Esophagus squamous epithelium (tissue), 5 donors: ENCODE measurements around the gene TIMM22. TPM values are rescaled to one million over a fixed set of nuclear protein-coding genes. Genes with fewer than 3 reads are reported as not detected.

Experiments
- DNase-seq: peaks from one replicate; lab custom pipeline; 2025; lab: John Stamatoyannopoulos, UW
- H3K27ac ChIP-seq, 4 donors: fragments of 200-600 bp; sonication (generic); one replicate each; pipeline ENCODE4 v1.5.1; 2016 to 2019; ENCODE audit warnings: mild to moderate bottlenecking in 1 of 4
- H3K27me3 ChIP-seq, 4 donors: fragments of 200-600 bp; sonication (generic); 1 replicate in 3 of 4; 2 replicates in 1 of 4; pipeline versions ENCODE4 v1.5.1 to v1.6.0; 2017 to 2021; ENCODE audit warnings: antibody characterized with exemption in 1 of 4
- H3K36me3 ChIP-seq, 3 donors: fragments of 200-600 bp; sonication (generic); one replicate each; pipeline ENCODE4 v1.5.1; 2016 to 2019
- H3K4me1 ChIP-seq, 3 donors: fragments of 200-600 bp; sonication (generic); one replicate each; pipeline ENCODE4 v1.5.1; 2017 to 2019
- H3K4me3 ChIP-seq, 4 donors: fragments of 200-600 bp; sonication (generic); 1 replicate in 3 of 4; 2 replicates in 1 of 4; pipeline ENCODE4 v1.5.1; 2016 to 2019; ENCODE audit warnings: mild to moderate bottlenecking in 2 of 4, moderate library complexity in 1 of 4
- H3K9me3 ChIP-seq, 3 donors: fragments of 200-600 bp; sonication (generic); one replicate each; pipeline ENCODE4 v1.5.1; 2016 to 2019
- CTCF ChIP-seq, 6 experiments: fragments of 450-650 bp in 4 of 6; fragments of 200-600 bp in 2 of 6; sonication (generic) in 2 of 6; IDR thresholded peaks; one replicate each; pipeline ENCODE4 v1.5.1; 2016 to 2019; ENCODE audit warnings: antibody characterized with exemption in 6 of 6, mild to moderate bottlenecking in 4 of 6, moderate library complexity in 4 of 6
- POLR2A ChIP-seq, 4 donors: fragments of 450-650 bp; IDR thresholded peaks; one replicate each; pipeline ENCODE4 v1.6.1; 2017; ENCODE audit warnings: antibody characterized with exemption in 4 of 4, mild to moderate bottlenecking in 4 of 4, moderate library complexity in 3 of 4
- WGBS, 2 donors: methylation state at CpG; one replicate each; pipeline ENCODE4 v1.1.5; 2018; 5-methylcytosine and 5-hydroxymethylcytosine counted together
- intact Hi-C: fragments of 100-400 bp; cut with DNase I; formaldehyde crosslinking; loops from one replicate; pipeline ENCODE4 v1.15.0; 2022
- total RNA-seq, 4 donors: library from RNA; depleted of rRNA; stranded (reverse); fragments of >200 nt; gene quantifications; one replicate each; pipeline ENCODE4 v1.1.0, GENCODE V29; 2016
- donor health status: DM: yes; HTN: yes; CAD: no.

Gene TIMM22
- total RNA-seq, 4 donors from 2014 or later = 7.7 to 18.5 (median 11.8) TPM

GRCh38 chr17:981292-981658 lies 15.7 kb upstream of the TIMM22 start:
- no peak for TF ChIP-seq POLR2A (IDR thresholded peaks at IDR 0.05)
- TF ChIP-seq CTCF (IDR thresholded peaks at IDR 0.05) = no peak
- 39 to 42% methylated on average over 10 of the region's 10 CpGs for WGBS, 2 donors
- no peaks in the 10 kb centered on the region for H3K36me3 ChIP-seq
- H3K4me1 ChIP-seq = peaks cover 14 to 42% (median 16%) of the 10 kb centered on the region in 3 donors
- peak overlapping the region in 1 of 4 donors; percentile 92 for H3K27ac ChIP-seq
- DNase-seq = no peak
- intact Hi-C loops = loop anchor here (5.0 kb wide), 1 partner anchor 184 kb away; no protein-coding TSS in a partner anchor
- H3K27me3 ChIP-seq = peaks cover 0 to 6% (median 0%) of the 10 kb centered on the region in 4 donors
- no peaks in the 10 kb centered on the region for H3K9me3 ChIP-seq
- H3K4me3 ChIP-seq = peak overlapping the region in 1 of 4 donors; percentile 63

GRCh38 chr17:983921-984320 lies 13.0 kb upstream of the TIMM22 start:
- no peaks in the 10 kb centered on the region for H3K27me3 ChIP-seq
- no peak for DNase-seq
- TF ChIP-seq POLR2A (IDR thresholded peaks at IDR 0.05) = no peak
- TF ChIP-seq CTCF (IDR thresholded peaks at IDR 0.05) = no peak
- WGBS, 2 donors = 26 to 31% methylated on average over 3 of the region's 3 CpGs
- no peaks in the 10 kb centered on the region for H3K9me3 ChIP-seq
- no peak overlapping the region for H3K27ac ChIP-seq
- no peaks in the 10 kb centered on the region for H3K36me3 ChIP-seq
- peaks cover 5 to 16% (median 6%) of the 10 kb centered on the region in 3 donors for H3K4me1 ChIP-seq
- intact Hi-C loops = loop anchor here (5.0 kb wide), 1 partner anchor 187 kb away; no protein-coding TSS in a partner anchor
- H3K4me3 ChIP-seq = no peak overlapping the region

- H3K27ac ChIP-seq = no peak overlapping the region
- H3K27me3 ChIP-seq = no peaks in the 10 kb centered on the region
- no peak overlapping the region for H3K4me3 ChIP-seq
- TF ChIP-seq POLR2A (IDR thresholded peaks at IDR 0.05) = no peak
- TF ChIP-seq CTCF (IDR thresholded peaks at IDR 0.05) = no peak
- intact Hi-C loops = no loop called here
- no peaks in the 10 kb centered on the region for H3K9me3 ChIP-seq
- H3K4me1 ChIP-seq = no peaks in the 10 kb centered on the region
- DNase-seq = no peak
- WGBS, 2 donors = 88 to 89% methylated on average over 2 to 3 of the region's 6 CpGs
- H3K36me3 ChIP-seq = no peaks in the 10 kb centered on the region
These were observed 10.5 kb upstream of the TIMM22 start for GRCh38 chr17:986322-986929.

GRCh38 chr17:987931-988330 lies 9.0 kb upstream of the TIMM22 start:
- WGBS, 2 donors = 72 to 96% methylated on average over 5 to 15 of the region's 15 CpGs
- Histone ChIP-seq H3K27ac (no peak overlapping the region), H3K27me3 (no peaks in the 10 kb centered on the region), H3K4me3 (no peak overlapping the region), H3K4me1 (no peaks in the 10 kb centered on the region), H3K9me3 (no peaks in the 10 kb centered on the region), H3K36me3 (no peaks in the 10 kb centered on the region)
- no peak for TF ChIP-seq POLR2A (IDR thresholded peaks at IDR 0.05)
- no peak for TF ChIP-seq CTCF (IDR thresholded peaks at IDR 0.05)
- intact Hi-C loops = no loop called here
- DNase-seq = no peak

- no peaks in the 10 kb centered on the region for H3K9me3 ChIP-seq
- H3K36me3 ChIP-seq = no peaks in the 10 kb centered on the region
- H3K4me1 ChIP-seq = no peaks in the 10 kb centered on the region
- no peaks in the 10 kb centered on the region for H3K27me3 ChIP-seq
- TF ChIP-seq POLR2A (IDR thresholded peaks at IDR 0.05) (no peak), CTCF (IDR thresholded peaks at IDR 0.05) (no peak)
- no peak overlapping the region for H3K4me3 ChIP-seq
- DNase-seq = no peak
- 88 to 89% methylated on average over 8 to 11 of the region's 11 CpGs for WGBS, 2 donors
- no peak overlapping the region for H3K27ac ChIP-seq
- intact Hi-C loops = no loop called here
These were observed 8.4 kb upstream of the TIMM22 start for GRCh38 chr17:988561-988960.
